HepG2 (cell line): ENCODE results near the gene MIGA2. TPM values are rescaled to one million over a fixed set of nuclear protein-coding genes. Genes with fewer than 3 reads are reported as not detected.

Experiments used
- ARID3A ChIP-seq: IDR thresholded peaks from 2 replicates; pipeline ENCODE4 v1.6.1; 2012; ENCODE audit warnings: low read depth, low read length, improper control_type of control experiment
- ATF4 ChIP-seq, 2 experiments: fragments of 450-650 bp in 1 of 2; sonication (generic) in 1 of 2; formaldehyde crosslinking; IDR thresholded peaks; 2 replicates each; pipeline versions ENCODE4 v1.5.0 to v1.8.0; 2020 to 2022; ENCODE audit warnings: mild to moderate bottlenecking in 1 of 2, missing genetic modification reagents in 1 of 2
- ATF5 ChIP-seq: sonication (generic); formaldehyde crosslinking; IDR thresholded peaks from 2 replicates; pipeline ENCODE4 v1.4.0; 2020; ENCODE audit warnings: mild to moderate bottlenecking, low read depth, missing genetic modification reagents
- GABPB1 ChIP-seq: IDR thresholded peaks from 2 replicates; pipeline ENCODE4 v1.6.1; 2016; ENCODE audit warnings: mild to moderate bottlenecking, missing genetic modification reagents, moderate library complexity, missing compliant biosample characterization
- KAT8 ChIP-seq: IDR thresholded peaks from 2 replicates; pipeline ENCODE4 v1.6.1; 2016; ENCODE audit warnings: missing genetic modification reagents, missing compliant biosample characterization
- LCORL ChIP-seq, 2 experiments: fragments of 450-650 bp in 1 of 2; sonication (generic) in 1 of 2; formaldehyde crosslinking in 1 of 2; IDR thresholded peaks; 2 replicates each; pipeline versions ENCODE4 v1.5.0 to v1.6.1; 2017 to 2020; ENCODE audit warnings: antibody characterized with exemption in 1 of 2, missing genetic modification reagents in 1 of 2
- MTF2 ChIP-seq: sonication (generic); formaldehyde crosslinking; IDR thresholded peaks from 2 replicates; pipeline ENCODE4 v1.5.0; 2020; ENCODE audit warnings: missing genetic modification reagents, borderline replicate concordance
- NCOA2 ChIP-seq: sonication (generic); formaldehyde crosslinking; IDR thresholded peaks from 2 replicates; pipeline ENCODE4 v1.8.0; 2022; ENCODE audit warnings: inconsistent platforms
- PBX3 ChIP-seq: sonication (generic); formaldehyde crosslinking; IDR thresholded peaks from 2 replicates; pipeline ENCODE4 v1.8.1; 2023; ENCODE audit warnings: missing genetic modification reagents, inconsistent platforms, borderline replicate concordance
- PHF21A ChIP-seq: sonication (generic); formaldehyde crosslinking; IDR thresholded peaks from 2 replicates; pipeline ENCODE4 v1.5.0; 2020; ENCODE audit warnings: mild to moderate bottlenecking, missing genetic modification reagents
- RFX3 ChIP-seq: IDR thresholded peaks from 2 replicates; pipeline ENCODE4 v1.6.1; 2016; ENCODE audit warnings: missing biosample characterization, missing genetic modification reagents
- RXRB ChIP-seq: IDR thresholded peaks from 2 replicates; pipeline ENCODE4 v1.6.1; 2016; ENCODE audit warnings: borderline replicate concordance, missing genetic modification reagents, missing compliant biosample characterization
- TCF12 ChIP-seq, 2 experiments: fragments of 450-650 bp in 1 of 2; sonication (generic) in 1 of 2; formaldehyde crosslinking in 1 of 2; IDR thresholded peaks; 2 replicates each; pipeline versions ENCODE4 v1.6.1 to v1.8.0; 2017 to 2022; ENCODE audit warnings: antibody characterized with exemption in 1 of 2, mild to moderate bottlenecking in 1 of 2, missing genetic modification reagents in 1 of 2, moderate library complexity in 1 of 2
- TCF7 ChIP-seq: sonication (generic); IDR thresholded peaks from 2 replicates; pipeline ENCODE4 v1.6.1; 2016; ENCODE audit warnings: antibody characterized with exemption, low read depth
- ZBTB8A ChIP-seq: sonication (generic); formaldehyde crosslinking; IDR thresholded peaks from 2 replicates; pipeline ENCODE4 v1.4.0; 2020; ENCODE audit warnings: mild to moderate bottlenecking, low read depth, missing genetic modification reagents, borderline replicate concordance
- ZFP62 ChIP-seq: sonication (generic); formaldehyde crosslinking; IDR thresholded peaks from 2 replicates; pipeline ENCODE4 v1.4.0; 2020; ENCODE audit warnings: missing genetic modification reagents
- ZFX ChIP-seq: sonication (generic); formaldehyde crosslinking; IDR thresholded peaks from 2 replicates; pipeline ENCODE4 v1.4.0; 2020; ENCODE audit warnings: mild to moderate bottlenecking, low read depth, missing genetic modification reagents, moderate library complexity
- ZNF207 ChIP-seq: fragments of 450-650 bp; IDR thresholded peaks from 2 replicates; pipeline ENCODE4 v1.6.1; 2016; ENCODE audit warnings: antibody characterized with exemption, borderline replicate concordance
- ZNF383 ChIP-seq: sonication (generic); formaldehyde crosslinking; IDR thresholded peaks from 2 replicates; pipeline ENCODE4 v1.4.0; 2020; ENCODE audit warnings: missing genetic modification reagents, mild to moderate bottlenecking, borderline replicate concordance
- ZNF460 ChIP-seq: sonication (generic); formaldehyde crosslinking; IDR thresholded peaks from 2 replicates; pipeline ENCODE4 v1.5.1; 2020; ENCODE audit warnings: missing genetic modification reagents, mild to moderate bottlenecking, borderline replicate concordance
- ZNF563 ChIP-seq: sonication (generic); formaldehyde crosslinking; IDR thresholded peaks from 2 replicates; pipeline ENCODE4 v1.8.0; 2022; ENCODE audit warnings: mild to moderate bottlenecking, moderate library complexity, missing genetic modification reagents
- ZNF619 ChIP-seq: sonication (generic); formaldehyde crosslinking; IDR thresholded peaks from 2 replicates; pipeline ENCODE4 v1.4.0; 2020; ENCODE audit warnings: mild to moderate bottlenecking, missing genetic modification reagents
- ZNF784 ChIP-seq: sonication (generic); formaldehyde crosslinking; IDR thresholded peaks from 2 replicates; pipeline ENCODE4 v1.5.1; 2020; ENCODE audit warnings: missing genetic modification reagents, mild to moderate bottlenecking, borderline replicate concordance
- polyA plus RNA-seq, 8 experiments: library from polyadenylated mRNA; depleted of rRNA in 3 of 8; stranded (reverse) in 7 of 8; unstranded in 1 of 8; fragments of >200 nt; fragmentation: Illumina TruSeq in 4 of 8; extraction: Trizol in 4 of 8; gene quantifications; 2 replicates each; pipeline versions ENCODE4 v1.2.1 to v1.2.3, GENCODE V29; 2011 to 2016; ENCODE audit warnings: low read depth in 4 of 8, missing spikeins in 1 of 8, mixed read lengths in 1 of 8; ENCODE audit not compliant: insufficient read depth in 1 of 8
- total RNA-seq, 5 experiments: library from RNA; depleted of rRNA; stranded (reverse); fragments of >200 nt; fragmentation: Illumina TruSeq; extraction: Trizol; gene quantifications; 2 replicates each; pipeline ENCODE4 v1.2.3, GENCODE V29; 2016; ENCODE audit warnings: low read depth in 1 of 5

The MIGA2 gene
- total and polyA plus RNA-seq, 2 of the 13 experiments (the other 11 are each of a cell fraction or from before 2014, with no cell fraction given) = 10.8 to 17.1 TPM

- TF ChIP-seq ZNF784 (no peak), ZNF619 (0 out of 2 replicates have a peak, but pooled peaks have one; percentile 33), ZNF460 (CRISPR knock-in tag) (no peak), RXRB (no peak), ZFX (CRISPR knock-in tag) (peak; percentile 72), ZNF207 (no peak), PBX3 (no peak), LCORL (IDR thresholded peaks at IDR 0.05) (no peak), LCORL (CRISPR knock-in tag; IDR thresholded peaks at IDR 0.05) (peak; percentile 7; the same call in 1 of the 2 replicates), GABPB1 (CRISPR knock-in tag) (peak; percentile 1; the same call in 1 of the 2 replicates), MTF2 (CRISPR knock-in tag) (no peak), ZNF563 (no peak), KAT8 (no peak), ARID3A (no peak), ATF5 (CRISPR knock-in tag) (no peak), ZNF383 (CRISPR knock-in tag) (no peak), TCF7 (no peak), ZBTB8A (no peak), TCF12 (IDR thresholded peaks at IDR 0.05) (no peak), TCF12 (CRISPR knock-in tag; IDR thresholded peaks at IDR 0.05) (no peak), NCOA2 (CRISPR knock-in tag) (no peak), ZFP62 (CRISPR knock-in tag) (no peak), PHF21A (CRISPR knock-in tag) (peak; percentile 39; the same call in 1 of the 2 replicates), RFX3 (CRISPR knock-in tag) (no peak), ATF4 (CRISPR knock-in tag; IDR thresholded peaks at IDR 0.05) (no peak)
Measured at GRCh38 chr9:129078691-129079503, 42.5 kb downstream of the MIGA2 start (continued).
